HG03045 (cell line): ENCODE results near the gene CD68.
A peak's percentile ranks its signal among the peaks of the same experiment; 100 is the strongest.
"Not testable (repeated sequence)": the region's sequence is repeated elsewhere in the genome, so short reads cannot be mapped to it uniquely, and the experiment has no call there.

Source experiments
- ATAC-seq: cut with Tn5 transposase; IDR thresholded peaks from one replicate; pipeline ENCODE4 v1.9.1; 2021; ENCODE audit warnings: mild to moderate bottlenecking, moderate library complexity; ENCODE audit not compliant: unreplicated experiment

CD68 gene

DNA sequence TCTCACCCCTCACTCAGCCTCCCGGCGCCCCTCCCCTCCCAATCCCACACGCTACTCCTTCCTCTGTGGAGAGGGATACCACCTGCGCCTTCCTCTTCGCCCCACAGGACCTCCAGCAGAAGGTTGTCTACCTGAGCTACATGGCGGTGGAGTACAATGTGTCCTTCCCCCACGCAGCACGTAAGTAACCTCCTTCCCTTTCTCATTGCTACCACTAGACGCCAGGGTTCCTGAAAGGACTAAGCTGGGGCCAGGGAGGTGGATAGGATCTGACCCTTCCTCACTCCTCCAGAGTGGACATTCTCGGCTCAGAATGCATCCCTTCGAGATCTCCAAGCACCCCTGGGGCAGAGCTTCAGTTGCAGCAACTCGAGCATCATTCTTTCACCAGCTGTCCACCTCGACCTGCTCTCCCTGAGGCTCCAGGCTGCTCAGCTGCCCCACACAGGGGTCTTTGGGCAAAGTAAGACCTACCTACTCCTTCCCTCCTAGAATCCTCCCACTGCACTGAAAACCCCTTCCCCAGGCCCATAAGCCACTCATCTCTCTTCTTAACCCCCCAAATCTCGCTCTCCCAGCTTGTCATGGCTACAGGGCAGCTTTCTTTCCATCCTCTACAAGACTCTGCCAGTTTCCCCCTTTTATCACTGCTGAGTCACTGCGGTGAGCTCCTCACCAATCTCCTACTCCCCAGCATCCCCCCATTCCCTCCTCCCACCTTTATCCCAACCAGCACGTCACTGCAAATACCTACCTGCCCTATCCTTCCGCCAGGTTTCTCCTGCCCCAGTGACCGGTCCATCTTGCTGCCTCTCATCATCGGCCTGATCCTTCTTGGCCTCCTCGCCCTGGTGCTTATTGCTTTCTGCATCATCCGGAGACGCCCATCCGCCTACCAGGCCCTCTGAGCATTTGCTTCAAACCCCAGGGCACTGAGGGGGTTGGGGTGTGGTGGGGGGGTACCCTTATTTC, 1.5 kb downstream of the CD68 start:
- no peak for ATAC-seq

DNA sequence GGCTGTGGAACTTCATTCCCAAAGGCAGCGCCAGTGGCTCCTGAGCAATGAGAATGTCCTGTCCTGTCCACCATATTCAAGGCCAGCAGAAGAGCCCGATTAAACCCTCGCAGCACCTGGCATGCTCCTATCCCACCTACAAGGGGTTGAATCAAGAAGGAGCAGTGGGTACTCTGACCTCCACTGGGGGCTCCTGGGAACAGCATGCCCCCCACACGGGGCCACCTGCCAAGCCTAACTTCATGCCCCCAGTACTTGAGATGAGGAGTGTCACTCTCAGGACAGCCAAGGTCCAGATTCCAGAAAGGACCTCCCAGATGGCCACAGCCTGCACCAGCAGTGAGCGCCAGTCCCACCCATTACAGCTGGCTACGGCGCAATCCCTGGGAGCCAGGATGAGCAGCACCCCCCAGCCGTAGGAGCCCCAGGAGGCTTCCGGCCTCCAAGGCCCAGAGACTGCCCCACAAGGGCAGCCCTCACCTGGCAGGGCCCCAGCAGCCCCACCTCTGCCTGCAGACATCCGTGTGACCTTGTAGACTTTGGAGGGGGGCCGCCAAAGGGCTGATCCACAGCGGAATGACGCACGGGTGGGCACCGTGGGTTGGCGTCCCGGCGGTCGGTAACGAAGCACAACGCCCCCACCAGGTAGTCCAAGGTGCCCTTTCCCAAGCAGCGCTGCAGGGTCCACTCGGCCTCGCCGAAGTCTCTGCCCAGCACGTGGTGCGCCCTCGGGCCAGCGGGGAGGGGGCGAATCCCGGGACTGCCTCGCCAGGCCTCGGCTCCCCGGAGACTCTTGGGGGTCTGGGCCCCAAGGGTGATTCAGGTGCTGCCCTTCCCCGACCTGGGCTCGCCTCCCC, 3.2 kb downstream of the CD68 start:
- no peak for ATAC-seq

DNA sequence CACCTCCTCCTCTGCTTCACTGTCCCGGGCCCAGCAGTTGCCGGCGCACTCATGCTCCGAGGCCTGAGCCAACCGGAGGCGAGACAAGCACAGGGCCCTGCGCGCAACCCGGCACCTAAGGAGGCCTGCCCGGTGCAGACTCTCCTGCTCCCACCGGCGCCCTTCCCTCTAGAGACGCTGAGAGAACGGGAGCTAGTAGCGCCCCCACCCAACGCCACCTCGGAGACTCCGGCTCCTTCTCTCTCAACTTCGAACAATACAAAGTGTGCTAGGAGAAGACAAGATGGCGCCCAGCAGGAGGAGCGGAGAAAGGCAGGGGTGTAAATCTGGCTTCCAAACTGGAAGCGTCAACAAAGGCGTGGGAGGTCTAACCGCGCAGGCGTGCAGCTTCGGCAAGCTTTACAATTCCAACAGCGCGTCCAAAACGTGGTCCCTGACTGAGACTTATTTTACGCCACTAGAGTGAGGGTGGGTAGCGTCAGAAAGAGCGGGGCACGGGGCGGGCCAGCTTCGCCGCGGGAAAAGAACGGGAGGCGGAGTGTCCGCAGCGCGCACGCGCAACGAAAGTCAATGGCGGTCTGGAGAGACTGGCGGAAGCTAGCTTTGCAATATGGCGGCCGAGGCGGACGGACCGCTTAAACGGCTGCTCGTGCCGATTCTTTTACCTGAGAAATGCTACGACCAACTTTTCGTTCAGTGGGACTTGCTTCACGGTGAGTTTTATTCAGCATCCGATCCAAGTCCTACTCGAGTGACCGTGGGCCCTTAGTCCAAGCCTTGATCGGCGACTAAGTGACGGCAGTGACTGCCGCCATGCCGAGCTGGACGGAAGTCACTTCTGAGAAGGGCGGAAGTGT, 4.0 kb downstream of the CD68 start, which contains the start of gene MPDU1:
Gene MPDU1 (plus strand): TSS at position 600 of the 857 bp plus-strand sequence. CDS start 11 bp downstream, at position 611.
- ATAC-seq: peak; percentile 60

DNA sequence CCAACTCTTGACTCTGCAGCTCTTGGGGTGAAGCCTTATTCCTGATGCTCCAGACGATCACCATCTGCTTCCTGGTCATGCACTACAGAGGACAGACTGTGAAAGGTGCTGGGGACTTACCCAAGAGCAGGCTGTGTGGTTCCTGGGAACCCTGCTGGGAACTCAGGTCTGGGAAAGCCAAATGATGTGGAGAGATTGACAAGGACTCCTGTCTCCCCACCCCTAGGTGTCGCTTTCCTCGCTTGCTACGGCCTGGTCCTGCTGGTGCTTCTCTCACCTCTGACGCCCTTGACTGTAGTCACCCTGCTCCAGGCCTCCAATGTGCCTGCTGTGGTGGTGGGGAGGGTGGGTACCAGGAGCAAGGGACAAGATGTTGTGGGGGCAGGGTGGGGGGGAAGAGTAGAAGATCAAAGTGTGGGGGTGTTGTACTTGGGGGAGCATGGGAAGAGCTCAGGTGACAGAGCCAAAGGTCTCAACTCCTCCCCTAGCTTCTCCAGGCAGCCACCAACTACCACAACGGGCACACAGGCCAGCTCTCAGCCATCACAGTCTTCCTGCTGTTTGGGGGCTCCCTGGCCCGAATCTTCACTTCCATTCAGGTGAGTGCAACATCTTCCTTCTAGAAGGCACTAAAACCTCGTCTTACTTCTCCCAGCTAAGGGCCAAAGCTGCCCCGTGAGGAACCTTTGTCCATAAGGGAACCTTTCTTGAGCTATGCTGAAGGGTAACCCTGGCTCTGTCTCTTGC, 7.4 kb downstream of the CD68 start:
- no peak for ATAC-seq

DNA sequence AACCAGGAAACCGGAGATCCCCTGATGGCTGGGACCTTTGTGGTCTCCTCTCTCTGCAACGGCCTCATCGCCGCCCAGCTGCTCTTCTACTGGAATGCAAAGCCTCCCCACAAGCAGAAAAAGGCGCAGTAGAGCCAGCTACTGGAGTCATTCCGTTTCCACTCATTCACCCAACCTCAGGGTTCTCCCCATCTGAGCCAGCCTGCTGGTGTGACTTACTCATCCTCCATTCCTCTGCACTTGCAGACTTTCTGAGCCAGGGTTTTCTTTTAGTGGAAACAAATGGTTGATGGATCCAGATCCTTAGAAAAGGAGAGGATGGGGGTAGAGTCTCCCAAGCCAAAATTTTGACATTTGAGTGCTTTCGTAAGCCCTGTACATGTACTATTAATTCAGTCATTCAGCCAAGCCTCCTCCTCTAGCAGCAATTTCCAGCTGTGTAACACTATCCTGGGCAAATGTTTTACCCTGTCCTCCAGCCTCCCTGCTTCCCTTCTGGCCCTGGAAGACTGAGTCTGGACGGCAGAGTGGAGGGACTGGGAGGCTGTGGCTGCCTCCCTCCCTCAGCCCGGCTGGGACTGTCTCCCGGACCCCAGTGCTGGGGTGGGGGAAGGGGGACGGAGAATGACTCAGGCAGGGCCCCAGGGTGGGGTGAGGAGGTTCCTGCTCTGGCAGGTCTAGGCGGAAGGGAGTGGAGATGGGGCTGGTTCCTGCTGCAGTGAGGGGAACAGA, 8.1 kb downstream of the CD68 start:
- ATAC-seq: no peak

DNA sequence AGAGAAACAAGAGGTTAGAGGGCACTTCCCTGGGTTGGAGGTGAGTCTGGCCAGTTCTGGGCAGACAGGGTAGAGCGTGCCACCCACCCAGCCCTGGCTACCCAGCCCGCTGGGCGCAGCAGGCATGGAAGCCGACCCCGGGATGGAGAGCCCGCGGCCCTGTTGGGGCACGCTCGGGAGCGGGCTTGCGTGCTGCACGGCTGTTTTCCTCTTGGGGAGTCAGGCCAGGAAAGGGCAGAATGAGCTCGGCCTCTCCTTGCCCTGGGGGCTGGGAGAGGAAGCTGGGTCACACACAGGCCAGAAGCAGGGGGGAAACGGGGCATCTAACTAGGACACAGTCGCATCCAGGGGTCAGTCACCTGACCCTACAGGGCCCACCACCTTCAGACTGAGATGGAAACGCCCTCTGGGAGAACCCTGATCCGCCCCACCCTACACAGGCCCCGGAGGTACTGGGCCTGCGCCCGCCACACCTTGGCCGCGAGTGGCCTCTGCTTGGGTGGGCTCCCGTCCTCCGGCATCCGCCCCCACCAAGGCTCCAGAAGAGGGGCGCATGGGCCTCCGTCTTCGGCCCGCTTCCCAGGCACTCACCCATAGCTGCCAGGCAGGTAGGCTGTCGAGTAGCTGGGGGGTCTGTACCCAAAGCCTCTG, 9.2 kb downstream of the CD68 start:
- ATAC-seq: no peak

DNA sequence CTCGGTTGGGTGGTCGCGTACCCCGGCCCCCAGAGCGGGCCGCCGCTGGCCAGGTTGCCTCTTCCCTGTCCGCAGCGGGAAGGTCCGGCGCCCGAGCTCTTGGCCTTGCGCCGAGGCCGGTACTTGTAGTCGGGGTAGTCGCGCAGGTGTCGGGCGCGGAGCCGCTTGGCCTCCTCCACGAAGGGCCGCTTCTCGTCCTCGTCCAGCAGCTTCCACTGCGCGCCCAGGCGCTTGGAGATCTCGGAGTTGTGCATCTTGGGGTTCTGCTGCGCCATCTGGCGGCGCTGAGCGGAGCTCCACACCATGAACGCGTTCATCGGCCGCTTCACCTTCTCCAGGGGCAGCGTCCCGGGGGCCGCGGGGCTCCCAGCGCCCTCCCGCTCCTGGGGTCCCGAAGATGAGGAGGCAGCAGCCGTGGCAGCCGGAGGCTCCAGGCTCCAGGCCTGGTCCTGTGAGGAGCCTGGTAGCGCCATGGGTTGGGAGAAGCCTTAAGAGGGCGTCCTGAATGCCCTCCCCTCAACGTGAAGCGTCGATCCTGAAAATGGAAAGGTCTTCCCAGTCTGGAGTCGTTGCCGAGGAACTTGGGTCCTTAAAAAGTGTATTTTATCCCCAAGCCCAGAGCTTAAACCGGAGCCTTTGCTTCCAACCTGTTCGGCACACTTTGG, 9.9 kb downstream of the CD68 start:
- ATAC-seq: no peak

DNA sequence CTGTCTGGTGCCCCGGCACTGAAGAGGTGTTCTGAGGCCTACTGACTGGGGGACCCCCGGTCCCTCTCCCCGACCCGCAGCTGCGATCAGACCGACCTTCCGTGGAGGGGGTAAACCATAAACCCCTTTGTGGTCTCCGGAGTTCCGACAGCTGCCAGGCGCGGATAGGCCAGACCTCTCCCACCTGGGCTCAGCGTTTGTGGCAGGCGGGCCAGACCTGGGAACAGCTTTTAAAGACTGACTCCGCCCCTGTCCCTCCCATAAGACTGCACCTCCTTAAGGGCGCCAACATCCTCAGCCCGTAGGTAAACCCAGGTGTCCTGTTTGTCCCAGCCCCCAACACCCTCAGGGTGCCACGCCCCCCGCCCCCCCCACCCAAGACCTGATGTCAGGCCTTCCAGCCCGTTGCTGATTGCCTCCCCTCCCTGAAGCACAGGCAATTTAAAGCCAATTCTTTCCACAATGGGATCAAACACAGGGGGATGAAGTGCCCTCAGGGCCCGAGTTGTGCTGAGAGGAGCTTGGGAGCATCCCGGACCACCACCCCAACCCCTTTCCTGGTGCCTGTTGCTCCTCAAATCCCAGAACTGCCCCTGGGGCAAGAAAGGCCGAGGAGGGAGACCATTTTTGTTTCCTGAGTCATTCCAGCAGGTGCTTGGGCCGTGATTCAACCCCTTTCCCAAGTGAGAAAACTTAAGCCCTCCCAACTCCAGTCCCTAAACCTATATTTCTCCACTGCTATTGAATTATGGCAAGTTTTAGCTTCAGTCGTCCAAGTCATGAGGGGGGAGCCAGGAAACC, 10.7 kb downstream of the CD68 start, which contains the start of gene SOX15:
Gene SOX15 (minus strand): TSS at position 204 of the 801 bp plus-strand sequence. CDS start 418 bp downstream, outside the sequence.
- ATAC-seq: no peak

DNA sequence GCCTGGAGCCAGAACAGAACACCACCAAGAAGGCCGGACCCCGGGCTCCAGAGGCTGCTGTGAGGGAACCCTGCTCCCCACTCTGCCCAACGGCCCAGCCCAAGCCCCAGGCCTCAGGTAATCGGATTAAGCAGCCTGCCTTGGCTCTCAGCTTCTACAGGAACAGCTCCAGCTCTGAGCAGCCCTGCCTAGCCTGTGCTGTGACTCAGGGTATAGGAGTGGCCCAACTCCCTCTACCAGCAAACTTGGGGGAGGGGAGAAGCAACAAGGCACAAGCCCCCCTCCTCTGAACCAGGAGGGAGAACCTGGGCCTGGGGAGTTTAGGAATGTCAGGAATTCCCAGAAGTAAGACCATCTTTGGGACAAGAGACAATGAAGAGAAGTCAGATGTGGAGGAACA, 11.3 kb downstream of the CD68 start:
- no peak for ATAC-seq

DNA sequence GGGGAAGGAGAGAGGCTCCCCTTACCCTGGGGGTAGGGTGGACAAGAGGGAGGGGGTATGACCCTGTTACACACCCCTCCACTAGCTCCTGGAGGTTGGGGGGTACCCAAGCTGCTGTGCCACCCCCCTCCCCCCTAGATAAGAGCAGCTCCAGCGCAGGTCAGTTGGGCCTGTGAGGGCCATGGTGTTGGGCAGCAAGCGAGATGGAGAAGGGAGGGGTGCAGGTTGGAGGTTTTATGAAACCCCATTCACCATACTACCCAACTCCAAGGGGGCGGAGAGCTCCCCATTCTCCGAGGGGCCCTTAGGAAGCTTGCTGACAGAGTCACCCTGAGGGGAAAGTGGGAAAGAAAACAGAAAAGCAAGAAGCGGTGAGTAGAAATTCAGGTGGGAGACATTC, 12.2 kb downstream of the CD68 start:
- no peak for ATAC-seq

DNA sequence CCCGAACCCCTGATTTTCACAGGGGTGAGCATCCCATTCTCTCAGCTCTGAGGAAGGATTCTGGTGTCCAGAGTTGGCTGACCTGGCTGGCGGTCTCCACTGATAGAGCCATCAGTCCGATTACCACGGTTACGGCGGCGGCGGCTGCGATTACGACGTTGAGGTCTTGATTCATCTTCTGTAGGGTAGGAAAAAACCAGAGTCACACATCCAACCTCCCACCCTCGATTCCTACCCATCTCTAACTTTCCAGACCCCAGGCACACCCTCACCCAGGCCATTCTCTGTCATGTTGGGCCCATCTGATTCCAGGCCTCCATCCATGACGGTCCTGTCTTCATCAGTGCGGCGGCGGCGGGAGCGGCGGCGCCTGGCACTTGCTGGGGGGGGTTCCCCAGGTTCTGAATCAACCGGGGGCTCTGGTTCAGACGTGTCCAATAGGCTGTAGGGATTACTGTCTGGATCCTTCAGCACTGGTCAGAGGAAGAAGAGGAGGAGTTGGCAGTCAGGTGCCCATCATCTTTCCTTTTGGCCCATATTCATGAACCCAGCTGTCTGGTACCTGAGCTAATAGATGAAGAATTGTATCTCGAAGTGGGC, 13.1 kb downstream of the CD68 start:
- no peak for ATAC-seq

DNA sequence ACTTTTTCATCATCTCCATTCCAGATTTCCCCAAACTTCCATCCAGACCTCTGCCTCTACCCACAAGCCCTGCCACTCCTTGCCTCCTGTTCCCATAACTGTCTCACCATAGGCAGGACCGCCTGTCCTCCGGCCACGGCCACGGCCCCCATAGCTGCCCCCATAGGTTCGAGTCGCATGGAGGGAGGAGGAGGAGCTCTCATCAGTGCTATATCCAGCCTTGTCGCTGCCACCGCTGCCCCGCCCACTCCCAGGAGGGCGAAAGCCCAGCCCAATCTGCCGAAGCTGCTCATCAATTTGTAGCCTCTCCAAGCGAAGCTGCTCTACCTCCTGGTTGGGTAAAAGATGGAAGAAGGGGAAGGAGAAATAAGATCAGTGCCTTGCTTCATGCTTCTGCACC, 13.9 kb downstream of the CD68 start:
- no peak for ATAC-seq

DNA sequence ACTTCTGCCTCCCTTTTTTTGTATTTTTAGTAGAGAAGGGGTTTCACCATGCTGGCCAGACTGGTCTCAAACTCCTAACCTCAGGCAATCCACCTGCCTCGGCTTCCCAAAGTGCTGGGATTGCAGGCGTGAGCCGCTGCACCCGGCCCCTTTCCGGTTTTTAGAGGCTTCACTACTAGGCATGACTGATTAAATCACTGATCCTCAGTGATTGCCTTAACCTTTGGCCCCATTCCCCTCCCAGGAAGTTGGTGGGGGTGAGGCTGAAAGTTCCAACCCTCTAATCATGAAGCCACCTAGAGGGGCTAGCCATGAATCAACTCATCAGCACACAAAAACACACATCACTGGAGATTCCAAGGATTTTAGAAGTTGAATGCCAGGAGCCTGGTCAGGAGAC, 18.1 kb downstream of the CD68 start:
- ATAC-seq: not testable (repeated sequence)

DNA sequence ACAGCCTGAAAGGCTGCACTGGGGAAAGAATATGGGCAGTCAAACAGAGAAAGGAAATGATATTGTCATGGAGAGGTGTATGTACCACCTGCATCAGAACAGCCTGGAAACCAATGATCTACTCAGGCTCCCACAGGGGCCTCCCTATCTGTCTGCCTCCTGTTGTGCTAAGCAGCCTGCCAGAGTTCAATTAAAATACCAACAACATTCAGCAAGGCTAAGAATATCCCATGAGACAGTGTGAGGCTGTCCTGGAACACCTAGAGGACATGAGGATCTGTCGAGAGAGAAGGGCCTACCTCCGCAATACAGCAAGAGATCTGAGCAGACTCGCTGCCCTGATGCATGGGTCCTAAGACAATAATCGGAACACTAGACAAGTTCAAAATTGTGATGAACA, 26.8 kb downstream of the CD68 start:
- ATAC-seq: no peak

DNA sequence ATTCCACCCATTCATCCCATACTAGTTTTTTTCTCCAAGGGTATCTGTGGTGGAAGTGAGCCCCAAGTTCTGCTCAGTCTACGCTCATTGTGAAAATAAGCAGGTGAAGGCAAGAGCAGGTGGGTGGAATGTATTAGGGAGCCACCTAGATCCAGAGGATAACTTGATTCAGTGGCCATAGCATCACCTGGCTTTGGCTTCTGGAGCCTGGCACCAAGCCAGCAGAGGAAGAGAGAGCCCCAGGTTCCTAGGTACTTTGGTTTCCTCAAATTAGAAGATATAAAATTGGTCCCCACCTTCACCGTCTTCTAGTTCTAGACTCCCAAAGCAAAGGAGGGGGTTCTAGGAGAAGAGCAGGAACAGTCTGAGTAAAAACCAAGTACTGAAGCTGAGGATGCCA, 31.2 kb downstream of the CD68 start:
- no peak for ATAC-seq

DNA sequence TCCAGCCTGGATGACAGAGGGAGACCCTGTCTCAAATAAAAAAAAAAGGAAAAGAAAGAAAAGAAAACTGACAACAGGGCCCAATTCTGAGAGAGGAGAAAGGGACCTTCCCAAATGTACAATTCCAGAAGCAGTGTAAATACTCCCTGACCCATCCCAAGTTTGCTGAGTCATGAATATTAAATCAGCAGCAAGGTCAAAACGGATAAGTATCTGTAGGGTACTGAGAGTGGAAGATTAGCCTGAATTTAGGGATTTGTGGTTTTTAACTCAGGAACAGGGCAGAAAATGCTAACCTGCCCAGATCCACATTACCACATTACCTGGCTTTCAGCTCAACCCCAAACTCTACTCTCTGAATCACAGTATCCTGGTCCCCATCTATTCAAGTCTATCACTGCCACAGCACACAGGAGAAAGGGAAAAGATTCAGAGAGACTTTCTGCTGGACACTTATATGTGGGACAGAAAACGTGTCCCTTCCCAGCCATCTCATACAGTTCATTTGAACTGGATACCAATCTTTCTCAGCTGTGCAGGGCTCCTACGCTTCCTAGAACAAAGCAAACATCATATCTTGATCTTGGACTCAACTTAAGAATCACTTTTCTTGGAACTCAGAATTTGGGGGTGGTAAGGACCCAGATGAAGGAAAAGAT, 32.3 kb downstream of the CD68 start:
- ATAC-seq: no peak

DNA sequence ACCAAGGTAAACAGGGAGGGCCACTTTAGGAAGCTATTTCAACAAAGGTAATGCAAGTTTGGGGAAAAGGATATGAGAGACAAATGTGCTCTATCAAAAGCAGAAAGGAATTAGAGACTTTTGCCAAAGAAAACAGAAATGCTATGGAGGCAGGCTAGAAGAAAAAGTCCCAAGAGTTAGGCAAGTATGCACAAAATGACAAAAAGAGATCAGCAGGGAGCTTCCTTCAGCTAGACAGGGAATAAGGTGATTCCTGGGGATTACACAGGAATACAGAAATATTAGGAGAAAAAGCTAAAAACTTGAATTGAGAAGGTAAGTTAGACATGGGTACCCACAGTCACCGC, 32.8 kb downstream of the CD68 start:
- no peak for ATAC-seq
